Aorta (tissue), 5 donors: ENCODE results near the gene TAF5L. TPM values are rescaled to one million over a fixed set of nuclear protein-coding genes. Genes with fewer than 3 reads are reported as not detected.
"Not testable (repeated sequence)": the region's sequence is repeated elsewhere in the genome, so short reads cannot be mapped to it uniquely, and the experiment has no call there.

Experiments
- ATAC-seq: fragments of 200-7000 bp; cut with Tn5 transposase; one replicate; pipeline ENCODE4 v1.9.1; 2022; ENCODE audit warnings: moderate library complexity; ENCODE audit not compliant: low FRiP score
- DNase-seq, 2 donors: peaks; one replicate each; pipeline ENCODE4 v3.0.0-alpha.2; 2020
- H3K27ac ChIP-seq, 2 donors: one replicate each; pipeline ENCODE4 v1.5.1; 2013; ENCODE audit warnings: low read length in 2 of 2, mild to moderate bottlenecking in 2 of 2, moderate library complexity in 2 of 2, control low read depth in 1 of 2, inconsistent platforms in 1 of 2, low read depth in 1 of 2
- H3K27me3 ChIP-seq, 2 donors: one replicate each; pipeline ENCODE4 v1.6.1; 2013; ENCODE audit warnings: control low read depth in 1 of 2, low read length in 1 of 2, mild to moderate bottlenecking in 1 of 2, moderate library complexity in 1 of 2; ENCODE audit not compliant: insufficient read depth in 2 of 2, control insufficient read depth in 1 of 2
- H3K36me3 ChIP-seq, 2 donors: one replicate each; pipeline ENCODE4 v1.6.1; 2013; ENCODE audit warnings: control low read depth in 1 of 2, low read length in 1 of 2, mild to moderate bottlenecking in 1 of 2; ENCODE audit not compliant: insufficient read depth in 2 of 2, control insufficient read depth in 1 of 2
- H3K4me1 ChIP-seq, 2 donors: one replicate each; pipeline ENCODE4 v1.6.1; 2013; ENCODE audit warnings: low read length in 2 of 2, control low read depth in 1 of 2, mild to moderate bottlenecking in 1 of 2, moderate library complexity in 1 of 2; ENCODE audit not compliant: insufficient read depth in 2 of 2, control insufficient read depth in 1 of 2
- H3K4me3 ChIP-seq, 2 donors: one replicate each; pipeline ENCODE4 v1.5.1; 2013; ENCODE audit warnings: low read length in 2 of 2, control low read depth in 1 of 2, mild to moderate bottlenecking in 1 of 2
- H3K9me3 ChIP-seq: one replicate; pipeline ENCODE4 v1.6.1; 2013; ENCODE audit warnings: mild to moderate bottlenecking, low read length; ENCODE audit not compliant: control insufficient read depth
- WGBS, 2 donors: extraction: QIAGEN DNeasy Blood & Tissue Kit; methylation state at CpG; one replicate each; pipeline ENCODE4 v1.1.7; 2013; 5-methylcytosine and 5-hydroxymethylcytosine counted together
- intact Hi-C, 2 donors: fragments of 100-400 bp; cut with DNase I; formaldehyde crosslinking; loops; one replicate each; pipeline versions ENCODE4 v1.14.2 to v1.15.0; 2022
- polyA plus RNA-seq, 2 donors: library from polyadenylated mRNA; stranded (reverse); fragments of 200-250 nt; gene quantifications; one replicate each; pipeline ENCODE4 v1.2.3, GENCODE V29; 2013
- total RNA-seq, 2 donors: library from RNA; stranded (reverse); fragmentation: NEBNext Ultra II Directional; extraction: Animal tissue kit (Norgen Biotek cat#: 25700); gene quantifications; one replicate each; pipeline ENCODE4 v1.2.1, GENCODE V29; 2021
- donor health status: healthy with polysubstance abuse.
- donor health status: Bipolar disorder and iron deficiency.
- donor health status: DM: no; HTN: no; CAD: no.
- donor health status: DM: no; HTN: no; CAD: no.
- donor health status: DM: yes; HTN: yes; CAD: no.

TAF5L gene
- total and polyA plus RNA-seq, 4 donors: 11.6 to 37.8 (median 22.9) TPM

- intact Hi-C loops: loop anchor here in 1 of 2 donors (5.0 kb wide), 1 partner anchor 45 kb away; no protein-coding TSS in a partner anchor
- 55 to 64% methylated on average over 10 of the region's 10 CpGs for WGBS, 2 donors
- H3K4me3 ChIP-seq, H3K27ac ChIP-seq, H3K9me3 ChIP-seq, H3K27me3 ChIP-seq, H3K36me3 ChIP-seq, H3K4me1 ChIP-seq, DNase-seq, ATAC-seq: not testable (repeated sequence)
Observed at GRCh38 chr1:229622641-229623120, 3.2 kb downstream of the TAF5L start.

GRCh38 chr1:229621663-229622062 is 4.3 kb downstream of the TAF5L start:
- ATAC-seq: no peak
- Histone ChIP-seq H3K27ac (no peak overlapping the region), H3K36me3 (no peaks in the 10 kb centered on the region), H3K4me1 (peaks cover 0 to 9% of the 10 kb centered on the region in 2 donors), H3K9me3 (no peaks in the 10 kb centered on the region), H3K27me3 (no peaks in the 10 kb centered on the region), H3K4me3 (no peak overlapping the region)
- DNase-seq: no peak
- intact Hi-C loops: loop anchor here in 1 of 2 donors (5.0 kb wide), 1 partner anchor 44 kb away; no protein-coding TSS in a partner anchor
- 82 to 84% methylated on average over 2 of the region's 2 CpGs for WGBS, 2 donors

DNA sequence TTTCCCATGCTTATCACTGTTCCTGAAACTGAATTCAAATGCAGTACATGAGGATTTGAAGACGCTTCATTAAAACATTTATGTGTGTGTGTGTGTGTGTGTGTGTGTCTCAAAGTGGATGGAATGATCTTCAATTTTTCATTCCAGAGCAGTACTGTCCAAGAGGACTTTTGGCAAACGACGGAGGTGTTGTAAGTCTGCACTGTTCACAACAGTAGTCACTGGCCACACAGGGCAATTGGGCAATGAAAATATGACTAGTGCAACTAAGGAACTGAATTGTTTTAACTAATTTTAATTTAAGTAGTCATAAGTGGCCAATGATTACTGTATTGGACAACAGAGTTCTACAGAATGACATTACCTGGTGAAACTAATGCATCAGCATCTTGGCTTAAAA is 5.0 kb downstream of the TAF5L start:
- Histone ChIP-seq H3K36me3 (no peaks in the 10 kb centered on the region), H3K27ac (no peak overlapping the region), H3K27me3 (no peaks in the 10 kb centered on the region), H3K4me3 (no peak overlapping the region), H3K9me3 (no peaks in the 10 kb centered on the region), H3K4me1 (peaks cover 0 to 9% of the 10 kb centered on the region in 2 donors)
- intact Hi-C loops: loop anchor here in 1 of 2 donors (5.0 kb wide), 1 partner anchor 44 kb away; no protein-coding TSS in a partner anchor
- WGBS, 2 donors: 10 to 18% methylated on average over 3 of the region's 3 CpGs
- no peak for ATAC-seq
- DNase-seq: no peak

- H3K27me3 ChIP-seq: no peaks in the 10 kb centered on the region
- no peaks in the 10 kb centered on the region for H3K36me3 ChIP-seq
- peaks cover 0 to 11% of the 10 kb centered on the region in 2 donors for H3K4me1 ChIP-seq
- 94 to 95% methylated on average over 5 of the region's 5 CpGs for WGBS, 2 donors
- no peaks in the 10 kb centered on the region for H3K9me3 ChIP-seq
- no peak for DNase-seq
- no peak for ATAC-seq
- H3K4me3 ChIP-seq: no peak overlapping the region
- intact Hi-C loops: loop anchor here in 1 of 2 donors (5.0 kb wide), 1 partner anchor 42 kb away; no protein-coding TSS in a partner anchor
- no peak overlapping the region for H3K27ac ChIP-seq
Observed at GRCh38 chr1:229619614-229620013, 6.3 kb downstream of the TAF5L start.

- H3K9me3 ChIP-seq: no peaks in the 10 kb centered on the region
- intact Hi-C loops: no loop called here
- H3K4me3 ChIP-seq: no peak overlapping the region
- H3K27me3 ChIP-seq: no peaks in the 10 kb centered on the region
- DNase-seq: no peak
- H3K27ac ChIP-seq: no peak overlapping the region
- ATAC-seq: no peak
- peaks cover 0 to 9% of the 10 kb centered on the region in 2 donors for H3K4me1 ChIP-seq
- H3K36me3 ChIP-seq: no peaks in the 10 kb centered on the region
Observed at GRCh38 chr1:229619002-229619401, 6.9 kb downstream of the TAF5L start.

- intact Hi-C loops: no loop called here
- 65 to 66% methylated on average over 11 of the region's 11 CpGs for WGBS, 2 donors
- Histone ChIP-seq H3K9me3 (no peaks in the 10 kb centered on the region), H3K36me3 (peaks cover 0 to 2% of the 10 kb centered on the region in 2 donors), H3K4me1 (peaks cover 0 to 7% of the 10 kb centered on the region in 2 donors), H3K4me3 (no peak overlapping the region), H3K27ac (no peak overlapping the region), H3K27me3 (no peaks in the 10 kb centered on the region)
- DNase-seq (no peak), ATAC-seq (no peak)
Observed at GRCh38 chr1:229617351-229618100, 8.4 kb downstream of the TAF5L start.

DNA sequence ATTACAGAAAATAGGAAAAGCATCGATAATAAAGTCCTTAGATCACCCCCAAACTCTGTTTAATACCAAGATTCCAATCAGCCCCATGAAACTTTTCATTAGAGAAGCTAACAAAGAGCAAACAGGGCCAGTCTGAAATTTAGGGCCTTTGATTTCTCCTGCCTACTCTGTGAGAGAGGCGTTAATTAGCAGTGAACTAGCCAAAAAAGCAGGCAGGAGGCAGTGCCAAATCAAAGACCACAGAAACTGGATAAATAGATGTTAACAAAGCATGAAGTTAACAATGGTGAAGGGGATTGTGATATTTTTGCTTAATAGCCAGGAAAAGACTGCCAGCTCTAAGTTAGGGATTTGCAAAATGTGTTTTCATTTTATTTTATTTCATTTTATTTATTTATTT is 11.2 kb downstream of the TAF5L start:
- Histone ChIP-seq H3K4me1 (peaks cover 0 to 5% of the 10 kb centered on the region in 2 donors), H3K27me3 (no peaks in the 10 kb centered on the region), H3K9me3 (no peaks in the 10 kb centered on the region), H3K27ac (no peak overlapping the region), H3K36me3 (peaks cover 6 to 7% of the 10 kb centered on the region in 2 donors), H3K4me3 (no peak overlapping the region)
- intact Hi-C loops: no loop called here
- 85 to 90% methylated on average over 2 of the region's 2 CpGs for WGBS, 2 donors
- DNase-seq (no peak), ATAC-seq (no peak)

DNA sequence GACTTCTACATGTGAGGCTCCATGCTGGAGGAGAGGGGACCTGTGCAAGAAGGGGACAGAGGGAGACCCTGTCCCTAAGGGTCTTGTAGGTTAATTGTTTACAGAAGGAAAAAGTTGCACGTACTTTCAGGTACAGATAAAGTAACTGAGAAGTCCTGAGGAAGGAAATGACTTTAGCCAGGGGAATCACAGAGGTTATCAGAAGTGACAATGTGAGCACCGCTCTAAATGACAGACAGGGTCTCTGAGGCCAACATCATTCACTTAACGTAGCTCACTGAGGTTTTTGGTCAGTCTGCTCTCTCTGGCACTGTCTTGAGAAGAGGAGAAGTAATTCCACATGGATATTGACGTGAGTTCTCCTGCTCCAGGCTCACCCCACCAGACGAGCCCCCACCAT is 12.0 kb downstream of the TAF5L start:
- Histone ChIP-seq H3K27ac (no peak overlapping the region), H3K36me3 (peaks cover 6 to 7% of the 10 kb centered on the region in 2 donors), H3K27me3 (no peaks in the 10 kb centered on the region), H3K9me3 (no peaks in the 10 kb centered on the region), H3K4me1 (peaks cover 0 to 3% of the 10 kb centered on the region in 2 donors), H3K4me3 (no peak overlapping the region)
- 69 to 80% methylated on average over 5 of the region's 5 CpGs for WGBS, 2 donors
- intact Hi-C loops: no loop called here
- DNase-seq (no peak), ATAC-seq (no peak)

DNA sequence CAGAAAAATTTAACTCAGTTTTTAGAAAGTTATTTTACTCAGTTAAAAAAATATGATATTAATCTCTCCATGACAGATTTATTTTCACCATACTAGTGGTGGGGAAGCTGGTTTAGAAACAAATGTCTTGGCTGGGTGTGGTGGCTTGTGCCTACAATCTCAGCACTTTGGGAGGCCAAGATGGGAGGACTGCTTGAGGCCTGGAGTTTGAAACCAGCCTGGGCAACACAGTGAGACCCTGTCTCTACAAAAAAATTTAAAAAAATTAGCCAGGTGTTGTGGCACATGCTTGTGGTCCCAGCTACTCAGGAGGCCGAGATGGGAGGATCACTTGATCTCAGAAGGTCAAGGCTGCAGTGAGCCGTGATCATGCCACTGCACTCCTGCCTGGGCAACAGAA is 17.3 kb downstream of the TAF5L start:
- WGBS, 2 donors: 93 to 94% methylated on average over 2 of the region's 2 CpGs
- Histone ChIP-seq H3K36me3 (peaks cover 12 to 16% of the 10 kb centered on the region in 2 donors), H3K4me3 (no peak overlapping the region), H3K27ac (no peak overlapping the region), H3K27me3 (no peaks in the 10 kb centered on the region), H3K4me1 (no peaks in the 10 kb centered on the region), H3K9me3 (no peaks in the 10 kb centered on the region)
- intact Hi-C loops: no loop called here
- DNase-seq (no peak), ATAC-seq (no peak)
